ENCODE results near the gene IPO4. TPM values are rescaled to one million over a fixed set of nuclear protein-coding genes. Genes with fewer than 3 reads are reported as not detected.

Gene IPO4
- total and polyA plus RNA-seq, 2 of the 4 experiments (the other 2 are of a cell fraction) = 37.6 to 39.4 TPM

DNA sequence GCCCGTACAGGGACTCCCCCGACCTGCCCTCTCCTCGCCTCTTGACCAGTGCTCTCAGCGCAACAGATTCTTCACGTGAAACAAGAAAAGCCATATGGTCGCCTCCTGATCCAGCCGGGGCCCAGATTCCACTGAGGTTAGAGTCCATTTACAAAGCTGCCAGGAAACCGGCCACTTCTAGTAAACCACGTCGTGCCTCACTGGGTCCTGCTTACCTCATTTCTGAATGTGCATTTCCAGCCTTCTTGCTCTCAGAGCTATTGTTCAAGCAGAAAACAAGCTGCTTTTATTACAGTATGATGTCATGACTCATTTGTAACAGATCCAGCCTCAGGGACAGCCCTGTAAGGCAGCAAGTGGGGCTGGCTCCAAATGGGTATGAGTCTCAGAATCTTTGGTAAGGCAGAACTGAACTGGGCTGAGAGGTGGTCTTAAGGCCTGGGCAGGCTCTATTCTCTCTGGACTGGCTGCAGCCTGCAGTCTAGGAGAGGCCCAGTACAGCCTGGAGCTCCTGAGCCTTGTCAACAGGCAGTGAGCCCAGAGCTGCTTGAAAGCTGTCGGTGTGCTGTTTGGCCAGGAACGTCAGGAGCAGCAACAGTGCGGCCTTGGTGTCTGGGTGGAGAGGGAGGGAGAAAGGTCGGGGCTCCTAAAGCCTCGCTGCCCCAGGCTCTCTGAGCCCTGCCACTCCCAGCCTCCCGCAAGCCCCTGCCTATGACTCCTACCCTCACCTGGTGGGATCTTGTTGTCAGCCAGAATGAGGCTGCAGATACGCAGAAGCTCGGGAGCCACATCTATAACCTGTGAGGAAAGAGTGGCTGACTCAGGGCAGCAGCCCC lies 8.4 kb downstream of the IPO4 start:
- in situ Hi-C loops (cut with MboI; ENCODE audit: low sequenced_read_pairs) = no loop called here
- Histone ChIP-seq H3K9me3 (ENCODE audit: control insufficient read depth, insufficient read depth, low read length) (no peaks in the 10 kb centered on the region), H3K4ac (ENCODE audit: low read depth, low read length) (no peak overlapping the region), H3K4me2 (ENCODE audit: low read depth, low read length) (no peak overlapping the region), H2BK15ac (ENCODE audit: low read depth, low read length) (no peak overlapping the region), H3K4me3 (ENCODE audit: insufficient read depth, low read depth, low read length) (no peak overlapping the region), H2BK120ac (ENCODE audit: low read depth, low read length) (no peak overlapping the region), H3K36me3 (ENCODE audit: control insufficient read depth, insufficient read depth, low read length) (peaks cover 74% of the 10 kb centered on the region), H2BK5ac (ENCODE audit: low read depth, low read length, poor library complexity, severe bottlenecking) (no peak overlapping the region), H4K91ac (ENCODE audit: insufficient read depth, low read depth, low read length) (no peak overlapping the region), H3K79me1 (ENCODE audit: low read depth in 1 of 2, low read length in 2 of 2) (peaks cover 0 to 5% of the 10 kb centered on the region in 2 experiments; a peak in 1 of 4 replicates), H3K9me1 (ENCODE audit: insufficient read depth, low read length) (no peaks in the 10 kb centered on the region), H3K56ac (ENCODE audit: extremely low read depth, insufficient read depth, low read length) (no peak overlapping the region), H4K8ac (ENCODE audit: low read depth in 2 of 2, low read length in 2 of 2) (no peak overlapping the region), H3K23ac (ENCODE audit: low read depth, low read length) (no peak overlapping the region), H4K20me1 (ENCODE audit: insufficient read depth, low read length) (no peaks in the 10 kb centered on the region), H2AK5ac (ENCODE audit: low read depth, low read length) (0 out of 2 replicates have a peak overlapping the region, but pooled peaks have one; percentile 3), H3K18ac (ENCODE audit: low read depth, low read length) (no peak overlapping the region), H2AK9ac (replicated peaks; ENCODE audit: low read depth, low read length, poor library complexity) (peak overlapping the region; percentile 79), H2AFZ (replicated peaks; ENCODE audit: low read length, poor library complexity) (peak overlapping the region; percentile 46), H2BK20ac (ENCODE audit: low read depth, low read length) (no peak overlapping the region), H3K14ac (replicated peaks; ENCODE audit: low read depth, low read length) (no peak overlapping the region), H3K4me1 (ENCODE audit: control insufficient read depth, insufficient read depth, low read length) (peaks cover 2% of the 10 kb centered on the region; the same call in 1 of the 2 replicates), H3K27me3 (ENCODE audit: control insufficient read depth, insufficient read depth, low read length) (no peaks in the 10 kb centered on the region), H4K5ac (ENCODE audit: low read depth, low read length) (no peak overlapping the region), H3K9ac (ENCODE audit: low read depth, low read length) (no peak overlapping the region), H3K27ac (ENCODE audit: insufficient read depth, low read length) (peak overlapping the region; percentile 34; the same call in 1 of the 2 replicates)
- intact Hi-C loops (cut with micrococcal nuclease) = no loop called here
- no TSS peak for BruUV-seq (replicated peaks)
- dilution Hi-C loops (cut with HindIII; ENCODE audit: low sequenced_read_pairs, unreplicated experiment) = no loop called here
- WGBS, 2 experiments (ENCODE audit: extremely low coverage in 2 of 2, insufficient read length in 1 of 2) = 91% methylated on average over 6 of the region's 18 CpGs; no CpG with 5 or more reads in 1 of the 2 experiments
- ATAC-seq (ENCODE audit: low read depth) (peak; percentile 81), DNase-seq (peak; percentile 90)
- CTCF ChIA-PET = interaction anchor here (0.5 to 1.1 kb wide), 2 partner anchors 11 to 1153 kb away, joined by 4 to 5 read pairs; no protein-coding TSS in a partner anchor
- POLR2A ChIA-PET (ENCODE audit: unreplicated experiment) = interaction anchor here (0.6 kb wide), 1 partner anchor 9 kb away, joined by 3 read pairs; no protein-coding TSS in a partner anchor
- TF ChIP-seq, protein P1, sequence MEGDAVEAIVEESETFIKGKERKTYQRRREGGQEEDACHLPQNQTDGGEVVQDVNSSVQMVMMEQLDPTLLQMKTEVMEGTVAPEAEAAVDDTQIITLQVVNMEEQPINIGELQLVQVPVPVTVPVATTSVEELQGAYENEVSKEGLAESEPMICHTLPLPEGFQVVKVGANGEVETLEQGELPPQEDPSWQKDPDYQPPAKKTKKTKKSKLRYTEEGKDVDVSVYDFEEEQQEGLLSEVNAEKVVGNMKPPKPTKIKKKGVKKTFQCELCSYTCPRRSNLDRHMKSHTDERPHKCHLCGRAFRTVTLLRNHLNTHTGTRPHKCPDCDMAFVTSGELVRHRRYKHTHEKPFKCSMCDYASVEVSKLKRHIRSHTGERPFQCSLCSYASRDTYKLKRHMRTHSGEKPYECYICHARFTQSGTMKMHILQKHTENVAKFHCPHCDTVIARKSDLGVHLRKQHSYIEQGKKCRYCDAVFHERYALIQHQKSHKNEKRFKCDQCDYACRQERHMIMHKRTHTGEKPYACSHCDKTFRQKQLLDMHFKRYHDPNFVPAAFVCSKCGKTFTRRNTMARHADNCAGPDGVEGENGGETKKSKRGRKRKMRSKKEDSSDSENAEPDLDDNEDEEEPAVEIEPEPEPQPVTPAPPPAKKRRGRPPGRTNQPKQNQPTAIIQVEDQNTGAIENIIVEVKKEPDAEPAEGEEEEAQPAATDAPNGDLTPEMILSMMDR (conservative IDR thresholded peaks at IDR 0.05; ENCODE audit: low read depth, low read length) = no peak
- TF ChIP-seq FOS (IDR thresholded peaks at IDR 0.05; ENCODE audit: low read depth, low read length) (no peak), MXI1 (IDR thresholded peaks at IDR 0.05; ENCODE audit: borderline replicate concordance, low read depth, low read length) (no peak), NFE2L2 (IDR thresholded peaks at IDR 0.05; ENCODE audit: low read depth, low read length) (no peak), CHD1 (IDR thresholded peaks at IDR 0.05; ENCODE audit: low read depth, low read length) (no peak), MAFK (IDR thresholded peaks at IDR 0.05; ENCODE audit: low read depth, low read length) (no peak), CEBPB (IDR thresholded peaks at IDR 0.05; ENCODE audit: low read depth, low read length) (no peak), BHLHE40 (IDR thresholded peaks at IDR 0.05; ENCODE audit: low read depth, low read length) (no peak), SMC3 (IDR thresholded peaks at IDR 0.05; ENCODE audit: low read depth, low read length) (no peak), POLR2A (IDR thresholded peaks at IDR 0.05; ENCODE audit: low read depth, low read length) (no peak), MAZ (IDR thresholded peaks at IDR 0.05; ENCODE audit: borderline replicate concordance, low read depth, low read length) (no peak), RFX5 (IDR thresholded peaks at IDR 0.05; ENCODE audit: low read depth, low read length) (no peak)
- TF ChIP-seq, protein P2, sequence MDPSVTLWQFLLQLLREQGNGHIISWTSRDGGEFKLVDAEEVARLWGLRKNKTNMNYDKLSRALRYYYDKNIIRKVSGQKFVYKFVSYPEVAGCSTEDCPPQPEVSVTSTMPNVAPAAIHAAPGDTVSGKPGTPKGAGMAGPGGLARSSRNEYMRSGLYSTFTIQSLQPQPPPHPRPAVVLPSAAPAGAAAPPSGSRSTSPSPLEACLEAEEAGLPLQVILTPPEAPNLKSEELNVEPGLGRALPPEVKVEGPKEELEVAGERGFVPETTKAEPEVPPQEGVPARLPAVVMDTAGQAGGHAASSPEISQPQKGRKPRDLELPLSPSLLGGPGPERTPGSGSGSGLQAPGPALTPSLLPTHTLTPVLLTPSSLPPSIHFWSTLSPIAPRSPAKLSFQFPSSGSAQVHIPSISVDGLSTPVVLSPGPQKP (IDR thresholded peaks at IDR 0.05; ENCODE audit: borderline replicate concordance, low read depth, low read length) = no peak
- TF ChIP-seq, protein P3, sequence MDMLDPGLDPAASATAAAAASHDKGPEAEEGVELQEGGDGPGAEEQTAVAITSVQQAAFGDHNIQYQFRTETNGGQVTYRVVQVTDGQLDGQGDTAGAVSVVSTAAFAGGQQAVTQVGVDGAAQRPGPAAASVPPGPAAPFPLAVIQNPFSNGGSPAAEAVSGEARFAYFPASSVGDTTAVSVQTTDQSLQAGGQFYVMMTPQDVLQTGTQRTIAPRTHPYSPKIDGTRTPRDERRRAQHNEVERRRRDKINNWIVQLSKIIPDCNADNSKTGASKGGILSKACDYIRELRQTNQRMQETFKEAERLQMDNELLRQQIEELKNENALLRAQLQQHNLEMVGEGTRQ (IDR thresholded peaks at IDR 0.05; ENCODE audit: low read depth, low read length) = no peak
